Measurements from ENCODE around the gene HTR6. TPM values are rescaled to one million over a fixed set of nuclear protein-coding genes. Genes with fewer than 3 reads are reported as not detected.

Gene HTR6
- total and polyA plus RNA-seq, 12 donors, result not detected

DNA sequence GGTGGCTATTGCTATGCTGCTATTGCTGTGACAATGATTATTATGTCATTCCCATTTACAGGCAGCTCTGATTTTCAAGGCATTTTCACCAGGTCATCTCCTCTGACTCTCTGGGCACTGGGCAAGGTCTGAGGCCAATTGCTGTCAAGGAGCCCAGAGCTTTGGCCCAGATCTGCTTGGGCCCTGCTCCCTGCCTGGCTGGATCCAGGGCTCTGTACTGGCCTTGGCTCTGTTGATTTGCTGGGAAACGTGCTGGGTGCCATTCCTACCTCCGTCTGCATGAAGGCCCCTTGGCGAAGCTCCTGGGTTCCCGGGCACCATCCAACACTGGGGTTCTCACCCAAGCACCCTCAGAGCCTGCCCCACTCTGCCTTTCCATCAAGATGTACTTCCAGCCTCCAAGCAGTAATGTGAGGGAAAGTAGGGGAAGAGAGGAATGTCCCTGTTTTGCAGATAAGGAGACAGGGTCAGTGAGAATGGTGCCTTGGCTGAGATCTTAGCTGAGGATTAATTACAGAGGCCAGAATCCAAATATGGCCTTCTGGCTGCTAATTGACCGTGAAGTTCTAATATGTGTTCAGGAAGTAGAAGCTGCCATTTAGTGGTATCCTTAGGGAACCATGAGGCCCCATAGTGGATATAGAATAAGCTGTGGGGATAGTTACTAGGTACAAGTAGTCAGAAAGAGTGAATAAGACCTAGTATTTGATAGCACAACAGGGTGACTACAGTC, 63.9 kb downstream of the HTR6 start:
- Histone ChIP-seq H3K27me3 (no peaks in the 10 kb centered on the region), H3K9me3 (replicated peaks in 1 of 3) (no peaks in the 10 kb centered on the region), H3K27ac (peak overlapping the region in 3 of 5 donors; percentile 1 to 56 (median 41)), H3K4me3 (no peak overlapping the region), H3K36me3 (replicated peaks in 1 of 2) (peaks cover 0 to 14% of the 10 kb centered on the region in 2 donors), H3K4me1 (replicated peaks in 1 of 2) (peaks cover 6 to 8% of the 10 kb centered on the region in 2 donors)
- peak in 6 of 7 donors; percentile 45 to 79 (median 72) for DNase-seq
- intact Hi-C loops (cut with DNase I), result no loop called here
- no peak for TF ChIP-seq POLR2A (IDR thresholded peaks at IDR 0.05)
- TF ChIP-seq, protein P1, sequence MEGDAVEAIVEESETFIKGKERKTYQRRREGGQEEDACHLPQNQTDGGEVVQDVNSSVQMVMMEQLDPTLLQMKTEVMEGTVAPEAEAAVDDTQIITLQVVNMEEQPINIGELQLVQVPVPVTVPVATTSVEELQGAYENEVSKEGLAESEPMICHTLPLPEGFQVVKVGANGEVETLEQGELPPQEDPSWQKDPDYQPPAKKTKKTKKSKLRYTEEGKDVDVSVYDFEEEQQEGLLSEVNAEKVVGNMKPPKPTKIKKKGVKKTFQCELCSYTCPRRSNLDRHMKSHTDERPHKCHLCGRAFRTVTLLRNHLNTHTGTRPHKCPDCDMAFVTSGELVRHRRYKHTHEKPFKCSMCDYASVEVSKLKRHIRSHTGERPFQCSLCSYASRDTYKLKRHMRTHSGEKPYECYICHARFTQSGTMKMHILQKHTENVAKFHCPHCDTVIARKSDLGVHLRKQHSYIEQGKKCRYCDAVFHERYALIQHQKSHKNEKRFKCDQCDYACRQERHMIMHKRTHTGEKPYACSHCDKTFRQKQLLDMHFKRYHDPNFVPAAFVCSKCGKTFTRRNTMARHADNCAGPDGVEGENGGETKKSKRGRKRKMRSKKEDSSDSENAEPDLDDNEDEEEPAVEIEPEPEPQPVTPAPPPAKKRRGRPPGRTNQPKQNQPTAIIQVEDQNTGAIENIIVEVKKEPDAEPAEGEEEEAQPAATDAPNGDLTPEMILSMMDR (IDR thresholded peaks at IDR 0.05), result no peak
- WGBS, 4 donors, result 53 to 68% (median 62%) methylated on average over 5 of the region's 5 CpGs

DNA sequence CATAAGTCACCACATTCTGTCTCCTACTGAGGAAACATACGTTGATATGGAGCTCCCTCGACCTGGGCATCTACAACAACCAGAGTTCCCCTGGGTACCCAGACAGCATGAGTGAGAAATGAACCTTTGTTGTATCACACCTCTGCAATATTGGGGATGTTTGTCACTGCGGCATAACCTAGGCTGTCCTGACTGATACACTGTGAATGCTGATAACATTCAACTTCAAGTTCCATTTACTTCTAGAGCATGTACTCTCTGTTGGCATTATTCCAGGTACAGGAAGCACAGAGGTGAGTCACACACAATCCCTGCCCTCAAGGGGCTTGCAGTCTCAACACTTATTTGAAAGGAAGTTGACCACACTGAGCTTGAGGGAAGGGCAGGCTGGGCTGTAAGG, 65.6 kb downstream of the HTR6 start:
- no peak for DNase-seq
- Histone ChIP-seq H3K27me3 (no peaks in the 10 kb centered on the region), H3K4me3 (no peak overlapping the region), H3K36me3 (replicated peaks in 1 of 2) (peaks cover 0 to 14% of the 10 kb centered on the region in 2 donors), H3K4me1 (replicated peaks in 1 of 2) (peaks cover 8 to 13% of the 10 kb centered on the region in 2 donors), H3K27ac (no peak overlapping the region), H3K9me3 (replicated peaks in 1 of 3) (no peaks in the 10 kb centered on the region)
- TF ChIP-seq POLR2A (IDR thresholded peaks at IDR 0.05), result no peak
- TF ChIP-seq, protein P1 (IDR thresholded peaks at IDR 0.05), result no peak
- 91 to 99% (median 96%) methylated on average over 3 of the region's 3 CpGs for WGBS, 4 donors
- intact Hi-C loops (cut with DNase I), result no loop called here

Other genes starting within 250 kb of the HTR6 start
- gene CAPZB, start 179.3 kb upstream of the HTR6 start, total RNA-seq, result 100 to 1,000 TPM in 8 of 9 donors, 10 to 100 TPM in 1; 99.7 to 386 (median 154) TPM
- 100 to 1,000 TPM; 156 to 314 (median 171) TPM for gene CAPZB, start 179.3 kb upstream of the HTR6 start, polyA plus RNA-seq
- 10 to 100 TPM in 8 of 9 donors, 1 to 10 TPM in 1; 4.2 to 61.0 (median 22.6) TPM for gene NBL1, start 20.6 kb upstream of the HTR6 start, total RNA-seq
- gene NBL1, start 20.6 kb upstream of the HTR6 start, polyA plus RNA-seq, result 10 to 100 TPM; 11.3 to 42.7 (median 29.4) TPM
- 10 to 100 TPM; 23.2 to 55.0 (median 38.1) TPM for gene TMCO4, start 135.0 kb downstream of the HTR6 start, total RNA-seq
- gene TMCO4, start 135.0 kb downstream of the HTR6 start, polyA plus RNA-seq, result 10 to 100 TPM; 28.3 to 44.3 (median 42.6) TPM
- not detected for gene RNF186, start 150.4 kb downstream of the HTR6 start, total RNA-seq
- not detected for gene RNF186, start 150.4 kb downstream of the HTR6 start, polyA plus RNA-seq
- gene OTUD3, start 217.5 kb downstream of the HTR6 start, total RNA-seq, result 10 to 100 TPM in 4 of 9 donors, 1 to 10 TPM in 5; 3.0 to 15.3 (median 8.2) TPM
- gene OTUD3, start 217.5 kb downstream of the HTR6 start, polyA plus RNA-seq, result 1 to 10 TPM; 4.3 to 5.2 (median 4.4) TPM